ENCODE measurements around the gene ATRN. TPM values are rescaled to one million over a fixed set of nuclear protein-coding genes. Genes with fewer than 3 reads are reported as not detected.
A peak's percentile ranks its signal among the peaks of the same experiment; 100 is the strongest.
"Not testable (repeated sequence)": the region's sequence is repeated elsewhere in the genome, so short reads cannot be mapped to it uniquely, and the experiment has no call there.

ATRN gene
- total and polyA plus RNA-seq, 7 donors, result 3.9 to 18.6 (median 14.7) TPM

- intact Hi-C loops (cut with DNase I), result loop anchor here (5.0 kb wide), 1 partner anchor 64 kb away; the partner anchor contains the start of gene DNAAF9 (in 2 of the 2)
- Histone ChIP-seq H3K27me3 (ENCODE audit: insufficient read depth in 3 of 3, low read length in 2 of 3) (no peaks in the 10 kb centered on the region), H3K4me1 (peaks cover 19% of the 10 kb centered on the region), H3K4me3 (peak overlapping the region; percentile 98), H3K9me3 (no peaks in the 10 kb centered on the region), H3K36me3 (ENCODE audit: insufficient read depth in 1 of 2, low read depth in 1 of 2) (no peaks in the 10 kb centered on the region), H3K27ac (peak overlapping the region; percentile 83)
- ATAC-seq (peak in 1 of 4 donors; percentile 21), DNase-seq (no peak)
- TF ChIP-seq, protein P1, sequence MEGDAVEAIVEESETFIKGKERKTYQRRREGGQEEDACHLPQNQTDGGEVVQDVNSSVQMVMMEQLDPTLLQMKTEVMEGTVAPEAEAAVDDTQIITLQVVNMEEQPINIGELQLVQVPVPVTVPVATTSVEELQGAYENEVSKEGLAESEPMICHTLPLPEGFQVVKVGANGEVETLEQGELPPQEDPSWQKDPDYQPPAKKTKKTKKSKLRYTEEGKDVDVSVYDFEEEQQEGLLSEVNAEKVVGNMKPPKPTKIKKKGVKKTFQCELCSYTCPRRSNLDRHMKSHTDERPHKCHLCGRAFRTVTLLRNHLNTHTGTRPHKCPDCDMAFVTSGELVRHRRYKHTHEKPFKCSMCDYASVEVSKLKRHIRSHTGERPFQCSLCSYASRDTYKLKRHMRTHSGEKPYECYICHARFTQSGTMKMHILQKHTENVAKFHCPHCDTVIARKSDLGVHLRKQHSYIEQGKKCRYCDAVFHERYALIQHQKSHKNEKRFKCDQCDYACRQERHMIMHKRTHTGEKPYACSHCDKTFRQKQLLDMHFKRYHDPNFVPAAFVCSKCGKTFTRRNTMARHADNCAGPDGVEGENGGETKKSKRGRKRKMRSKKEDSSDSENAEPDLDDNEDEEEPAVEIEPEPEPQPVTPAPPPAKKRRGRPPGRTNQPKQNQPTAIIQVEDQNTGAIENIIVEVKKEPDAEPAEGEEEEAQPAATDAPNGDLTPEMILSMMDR (IDR thresholded peaks at IDR 0.05), result no peak
- WGBS, 3 donors, result 0 to 1% (median 0%) methylated on average over 28 to 30 of the region's 30 CpGs
Measured at GRCh38 chr20:3471397-3472021, 691 bp downstream of the ATRN start.

GRCh38 chr20:3472105-3472504 lies 1.3 kb downstream of the ATRN start:
- Histone ChIP-seq H3K4me3 (peak overlapping the region; percentile 98), H3K36me3 (ENCODE audit: insufficient read depth in 1 of 2, low read depth in 1 of 2) (no peaks in the 10 kb centered on the region), H3K27me3 (ENCODE audit: insufficient read depth in 3 of 3, low read length in 2 of 3) (no peaks in the 10 kb centered on the region), H3K9me3 (no peaks in the 10 kb centered on the region), H3K27ac (no peak overlapping the region), H3K4me1 (peaks cover 19% of the 10 kb centered on the region)
- WGBS, 3 donors, result 53 to 62% (median 60%) methylated on average over 3 of the region's 3 CpGs
- TF ChIP-seq, protein P1 (IDR thresholded peaks at IDR 0.05), result no peak
- intact Hi-C loops (cut with DNase I), result loop anchor here (5.0 kb wide), 1 partner anchor 65 kb away; the partner anchor contains the start of gene DNAAF9 (in 2 of the 2)
- DNase-seq, result no peak
- ATAC-seq, result no peak

DNA sequence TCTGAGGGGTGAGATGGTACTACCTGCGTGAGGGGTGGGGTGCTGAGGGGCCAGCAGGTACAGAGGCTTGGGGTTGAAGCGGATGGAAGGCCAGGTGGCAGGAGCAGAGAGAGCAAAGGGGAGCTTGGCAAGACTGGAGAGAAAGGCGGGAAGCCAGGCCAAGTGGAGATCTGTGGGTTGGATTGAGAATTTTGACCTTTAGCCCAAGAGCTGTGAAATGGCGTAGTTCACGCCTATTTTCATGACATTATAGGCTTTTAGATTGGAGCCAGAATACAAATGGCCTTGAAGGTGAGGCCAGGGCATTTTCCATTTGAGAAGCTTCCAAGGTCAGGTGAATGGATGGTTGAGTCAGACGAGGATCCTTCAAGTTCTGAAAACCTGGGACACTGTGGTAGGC lies 2.5 kb downstream of the ATRN start:
- peaks cover 23% of the 10 kb centered on the region for H3K4me1 ChIP-seq
- ATAC-seq, result no peak
- WGBS, 3 donors, result 83 to 85% (median 85%) methylated on average over 6 of the region's 6 CpGs
- no peaks in the 10 kb centered on the region for H3K27me3 ChIP-seq (ENCODE audit: insufficient read depth in 3 of 3, low read length in 2 of 3)
- H3K36me3 ChIP-seq (ENCODE audit: insufficient read depth in 1 of 2, low read depth in 1 of 2), result no peaks in the 10 kb centered on the region
- TF ChIP-seq, protein P1 (IDR thresholded peaks at IDR 0.05), result no peak
- no peaks in the 10 kb centered on the region for H3K9me3 ChIP-seq
- peak overlapping the region; percentile 98 for H3K4me3 ChIP-seq
- intact Hi-C loops (cut with DNase I), result loop anchor here (5.0 kb wide), 1 partner anchor 66 kb away; the partner anchor contains the start of gene DNAAF9 (in 2 of the 2)
- DNase-seq, result no peak
- H3K27ac ChIP-seq, result no peak overlapping the region

DNA sequence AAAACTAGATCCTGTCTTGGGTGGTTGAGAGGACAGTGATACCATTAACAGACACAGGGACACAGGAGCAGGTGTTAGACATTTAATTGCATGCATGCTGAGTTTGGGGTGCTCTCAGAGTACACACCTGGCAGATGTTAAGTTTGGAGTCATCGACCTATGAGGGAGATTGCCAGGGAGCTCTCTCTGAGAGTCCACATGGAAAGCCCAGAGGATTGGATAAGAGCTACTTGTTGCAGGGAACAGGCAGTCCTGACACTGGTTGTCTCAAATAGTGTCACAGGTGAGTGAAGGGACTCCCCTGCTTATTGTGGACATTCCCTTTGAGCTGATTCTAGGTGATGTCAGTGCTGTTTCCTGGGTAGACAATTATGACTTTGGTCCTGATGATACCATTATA lies 3.1 kb downstream of the ATRN start:
- Histone ChIP-seq H3K9me3 (no peaks in the 10 kb centered on the region), H3K4me1 (peaks cover 23% of the 10 kb centered on the region), H3K4me3 (no peak overlapping the region), H3K27me3 (ENCODE audit: insufficient read depth in 3 of 3, low read length in 2 of 3) (no peaks in the 10 kb centered on the region), H3K27ac (no peak overlapping the region), H3K36me3 (ENCODE audit: insufficient read depth in 1 of 2, low read depth in 1 of 2) (no peaks in the 10 kb centered on the region)
- intact Hi-C loops (cut with DNase I), result loop anchor here (5.0 kb wide), 1 partner anchor 67 kb away; the partner anchor contains the start of gene DNAAF9 (in 2 of the 2)
- DNase-seq (no peak), ATAC-seq (no peak)
- WGBS, 3 donors, result 71 to 87% (median 78%) methylated on average over 1 of the region's 1 CpG
- TF ChIP-seq, protein P1 (IDR thresholded peaks at IDR 0.05), result no peak

GRCh38 chr20:3477003-3477860 lies 6.4 kb downstream of the ATRN start:
- H3K9me3 ChIP-seq; H3K27ac ChIP-seq; H3K27me3 ChIP-seq (ENCODE audit: insufficient read depth in 3 of 3, low read length in 2 of 3); H3K4me3 ChIP-seq; ATAC-seq; H3K36me3 ChIP-seq (ENCODE audit: insufficient read depth in 1 of 2, low read depth in 1 of 2); intact Hi-C loops (cut with DNase I); DNase-seq: not testable (repeated sequence)
- 94 to 97% (median 96%) methylated on average over 1 of the region's 1 CpG for WGBS, 3 donors
- peaks cover 18% of the 10 kb centered on the region for H3K4me1 ChIP-seq

All from psoas muscle (tissue), 8 donors.